Activated T-cell treated with anti-CD3 and anti-CD28 coated beads, Interleukin-2, amount 50 U/mL, for 4 hours (primary cell): ENCODE measurements around the gene SH2D7. TPM values are rescaled to one million over a fixed set of nuclear protein-coding genes. Genes with fewer than 3 reads are reported as not detected.

Source experiments
- ATAC-seq, 2 donors: fragments of 200-7000 bp; cut with Tn5 transposase; one replicate each; pipeline ENCODE4 v1.10.0; 2021
- DNase-seq: peaks from one replicate; pipeline ENCODE4 v3.0.0-alpha.2; 2020
- H3K27me3 Mint-ChIP-seq: one replicate; pipeline ENCODE4 v1.8.0; 2021; ENCODE audit warnings: low read depth, mixed read lengths
- H3K36me3 Mint-ChIP-seq: one replicate; pipeline ENCODE4 v1.8.0; 2022; ENCODE audit warnings: mixed read lengths; ENCODE audit not compliant: insufficient read depth
- H3K4me1 Mint-ChIP-seq: one replicate; pipeline ENCODE4 v1.8.0; 2021; ENCODE audit warnings: low read depth, mixed read lengths
- H3K4me3 Mint-ChIP-seq: one replicate; pipeline ENCODE4 v1.8.0; 2021; ENCODE audit warnings: mild to moderate bottlenecking, moderate library complexity, mixed read lengths
- H3K9me3 Mint-ChIP-seq: one replicate; pipeline ENCODE4 v1.8.0; 2021; ENCODE audit warnings: mixed read lengths
- total RNA-seq, 3 donors: library from RNA; stranded (reverse); gene quantifications; one replicate each; pipeline ENCODE4 v1.2.1, GENCODE V29; 2021

The SH2D7 gene
- not detected for total RNA-seq

DNA sequence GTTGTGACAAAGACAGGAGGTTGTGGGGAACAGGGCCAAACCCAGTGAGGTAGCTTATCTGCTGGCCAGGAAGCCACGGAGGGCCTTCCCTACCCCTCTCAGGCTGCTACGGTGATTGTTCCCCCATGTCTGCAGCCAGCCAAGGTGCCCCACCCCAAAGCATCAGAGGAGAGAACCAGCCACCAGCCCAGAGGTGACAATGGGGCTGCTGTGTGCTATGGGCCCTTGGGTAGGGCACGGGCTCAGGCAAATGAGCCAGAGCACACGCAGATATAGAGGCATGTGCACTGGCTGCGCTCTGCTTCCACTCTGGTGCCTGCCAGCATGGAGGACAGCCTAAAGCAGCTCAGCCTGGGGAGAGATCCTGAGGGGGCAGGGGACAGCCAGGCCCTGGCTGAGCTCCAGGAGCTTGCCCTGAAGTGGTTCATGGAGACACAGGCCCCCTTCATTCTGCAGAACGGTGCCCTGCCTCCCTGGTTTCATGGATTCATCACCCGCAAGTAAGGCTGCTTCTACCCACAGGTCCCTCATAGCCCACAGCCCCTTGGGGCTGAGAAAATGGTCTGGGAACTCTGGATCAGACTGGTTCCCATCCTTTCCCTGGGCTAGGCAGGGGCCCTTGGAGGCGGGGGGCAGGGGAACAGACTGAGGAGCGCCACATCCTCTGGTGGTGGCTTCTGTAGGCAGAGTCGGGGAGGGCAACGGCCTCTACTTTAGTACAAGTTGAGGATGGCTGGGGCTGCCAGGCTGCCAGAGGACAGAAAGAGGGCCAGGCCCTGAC, at the start of gene SH2D7:
Gene SH2D7 (plus strand): TSS at position 301 of the 781 bp plus-strand sequence. CDS start 24 bp downstream, at position 325.
- no peaks in the 10 kb centered on the region for H3K36me3 Mint-ChIP-seq
- no peak within 1 kb of the TSS for H3K4me3 Mint-ChIP-seq
- H3K4me1 Mint-ChIP-seq, result no peaks in the 10 kb centered on the region
- no peaks in the 10 kb centered on the region for H3K9me3 Mint-ChIP-seq
- no peaks in the 10 kb centered on the region for H3K27me3 Mint-ChIP-seq
- no peak for DNase-seq
- ATAC-seq, result no peak

DNA sequence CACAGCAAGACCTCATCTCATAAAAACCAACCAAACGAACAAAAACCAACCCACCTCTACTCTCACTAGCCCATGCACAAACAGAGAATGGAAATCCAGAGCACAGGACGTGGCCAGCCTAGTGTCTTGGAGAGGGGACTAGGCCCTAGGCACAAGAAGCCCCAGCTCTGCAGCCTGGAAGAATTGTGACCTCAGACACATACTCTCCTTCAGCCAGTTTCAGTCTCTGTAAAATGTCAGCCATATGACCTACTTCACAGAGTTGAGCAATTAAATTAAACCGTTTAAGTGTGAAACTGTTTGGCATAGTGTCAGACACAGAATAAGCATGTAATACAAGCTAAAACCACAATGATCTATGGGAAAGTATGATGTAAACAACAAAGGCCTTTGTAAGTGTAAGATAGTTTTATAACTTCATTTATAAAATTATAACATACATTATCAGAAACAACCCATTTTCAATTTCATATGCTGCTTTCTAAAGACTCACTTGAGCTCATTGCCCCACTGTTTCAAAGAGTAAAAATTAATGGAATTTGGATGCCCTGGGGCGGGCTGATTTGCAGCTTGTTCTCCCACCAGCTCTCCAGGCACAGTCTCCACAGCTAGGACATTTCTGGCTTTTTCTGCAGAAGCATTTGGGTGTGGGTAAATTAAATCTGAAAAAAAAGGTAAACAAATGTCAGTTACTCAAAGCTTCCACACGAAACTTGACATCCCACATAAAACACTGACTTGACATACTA, 47.8 kb upstream of the SH2D7 start:
- Mint-ChIP-seq H3K27me3 (no peaks in the 10 kb centered on the region), H3K4me3 (peak overlapping the region; percentile 31), H3K36me3 (peaks cover 21% of the 10 kb centered on the region), H3K9me3 (no peaks in the 10 kb centered on the region), H3K4me1 (peaks cover 94% of the 10 kb centered on the region)
- DNase-seq (no peak), ATAC-seq (peak; percentile 55 to 66)

GRCh38 chr15:78045189-78045588, 47.2 kb upstream of the SH2D7 start:
- Mint-ChIP-seq H3K4me3 (no peak overlapping the region), H3K36me3 (peaks cover 16% of the 10 kb centered on the region), H3K9me3 (no peaks in the 10 kb centered on the region), H3K27me3 (no peaks in the 10 kb centered on the region), H3K4me1 (peaks cover 94% of the 10 kb centered on the region)
- ATAC-seq (no peak), DNase-seq (no peak)

GRCh38 chr15:78046796-78047341, 45.5 kb upstream of the SH2D7 start:
- ATAC-seq (peak; percentile 49 to 51), DNase-seq (no peak)
- Mint-ChIP-seq H3K36me3 (peaks cover 16% of the 10 kb centered on the region), H3K4me3 (peak overlapping the region; percentile 55), H3K9me3 (no peaks in the 10 kb centered on the region), H3K27me3 (no peaks in the 10 kb centered on the region), H3K4me1 (peaks cover 96% of the 10 kb centered on the region)

DNA sequence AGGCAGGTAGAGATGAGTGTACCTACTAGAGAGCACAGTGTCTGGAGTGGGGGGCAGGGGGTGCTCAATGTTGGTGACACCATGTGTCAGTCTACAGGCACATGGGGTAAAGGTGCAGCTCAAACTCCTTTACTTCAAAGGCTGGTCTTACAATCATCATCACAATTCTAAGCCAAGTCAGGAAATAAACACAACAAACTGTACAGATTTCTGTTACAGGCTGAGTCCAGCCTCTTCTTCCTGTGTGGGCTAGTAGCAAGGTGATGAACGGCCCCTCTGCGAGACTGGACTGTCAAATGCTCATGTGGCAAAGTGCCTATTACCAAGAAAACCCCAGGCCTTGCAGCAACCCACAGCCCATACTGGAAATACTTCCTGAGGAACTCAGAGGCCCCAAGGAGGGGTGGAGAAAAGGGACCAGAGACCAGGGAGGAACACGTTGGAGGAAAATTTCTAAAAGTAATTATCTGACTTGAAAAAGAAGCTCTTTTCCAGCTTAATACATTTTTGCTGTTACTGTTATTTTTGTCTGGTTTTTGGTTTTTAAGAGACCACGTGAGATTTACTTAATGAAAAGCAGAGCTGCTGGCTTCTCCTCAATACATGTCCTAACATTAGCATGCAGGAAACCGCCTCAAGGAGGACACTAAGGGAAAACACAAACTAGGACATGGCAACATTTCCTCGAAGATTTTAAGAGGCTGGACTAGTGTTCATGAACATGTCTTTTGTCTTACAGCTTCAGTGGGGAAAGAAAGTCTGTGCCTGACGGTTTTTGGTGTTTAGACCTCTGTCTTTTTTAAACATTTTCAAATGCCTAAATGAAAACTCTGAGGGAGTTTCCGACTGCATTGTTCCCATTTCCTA, 44.4 kb upstream of the SH2D7 start:
- ATAC-seq, result no peak
- peak; percentile 34 for DNase-seq
- Mint-ChIP-seq H3K9me3 (no peaks in the 10 kb centered on the region), H3K36me3 (peaks cover 15% of the 10 kb centered on the region), H3K4me1 (peaks cover 96% of the 10 kb centered on the region), H3K4me3 (no peak overlapping the region), H3K27me3 (no peaks in the 10 kb centered on the region)

GRCh38 chr15:78048628-78048920, 43.8 kb upstream of the SH2D7 start:
- Mint-ChIP-seq H3K36me3 (peaks cover 16% of the 10 kb centered on the region), H3K4me1 (peaks cover 96% of the 10 kb centered on the region), H3K4me3 (no peak overlapping the region), H3K27me3 (no peaks in the 10 kb centered on the region), H3K9me3 (no peaks in the 10 kb centered on the region)
- DNase-seq (no peak), ATAC-seq (no peak)

DNA sequence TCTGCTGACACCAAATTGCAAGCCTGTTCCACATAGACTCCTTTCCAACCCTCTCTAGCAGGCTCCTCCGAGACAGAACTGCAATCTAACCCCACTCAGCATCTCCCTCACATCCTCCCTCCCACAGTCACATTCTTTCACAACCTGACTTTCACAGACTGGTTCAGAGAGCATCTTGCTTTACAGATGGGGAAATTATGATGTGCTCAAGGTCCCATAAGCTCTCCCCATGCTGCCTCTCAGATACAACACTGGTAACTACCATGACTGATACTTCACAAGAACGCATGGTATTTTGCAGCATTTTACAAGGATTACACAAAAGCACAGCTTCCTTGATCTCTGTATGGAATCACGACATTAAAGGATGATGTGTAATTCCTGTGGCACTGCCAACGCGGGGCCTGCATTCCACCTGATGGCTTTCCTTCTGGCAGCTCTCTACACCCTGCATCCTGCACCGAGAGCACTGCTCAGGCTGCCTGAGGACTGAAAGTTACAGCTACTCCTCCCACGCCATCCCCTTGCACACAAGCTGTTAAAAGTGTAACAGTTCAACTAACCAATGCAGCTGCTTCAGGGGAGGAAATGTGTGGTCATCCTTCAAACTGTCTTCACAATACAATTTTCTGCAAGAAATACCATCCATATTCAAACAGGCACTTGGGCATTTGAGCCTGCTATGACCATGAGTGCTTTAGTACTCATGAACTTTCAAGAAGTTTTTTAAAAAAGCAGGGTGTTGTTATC, 42.5 kb upstream of the SH2D7 start:
- Mint-ChIP-seq H3K36me3 (peaks cover 18% of the 10 kb centered on the region), H3K27me3 (no peaks in the 10 kb centered on the region), H3K9me3 (no peaks in the 10 kb centered on the region), H3K4me3 (peak overlapping the region; percentile 56), H3K4me1 (peaks cover 98% of the 10 kb centered on the region)
- ATAC-seq (peak; percentile 74 to 77), DNase-seq (peak; percentile 54)

DNA sequence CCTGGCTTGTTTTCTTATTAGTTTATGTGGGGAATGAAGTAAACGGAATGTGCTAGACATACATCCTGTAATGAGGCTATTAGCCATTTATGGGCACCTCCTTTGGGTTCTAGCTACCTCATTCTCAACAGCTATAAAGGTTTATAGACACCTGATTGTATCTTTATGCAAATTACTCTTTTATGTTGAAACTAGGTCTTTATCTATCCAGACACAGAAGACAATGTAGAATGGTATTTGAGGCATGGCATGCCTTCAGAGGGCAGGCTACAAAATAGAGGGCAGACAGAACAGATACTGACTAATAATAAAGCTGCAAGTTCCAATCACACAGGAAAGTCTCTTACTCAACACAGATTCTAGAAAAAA, 41.9 kb upstream of the SH2D7 start:
- H3K27me3 Mint-ChIP-seq, result no peaks in the 10 kb centered on the region
- H3K9me3 Mint-ChIP-seq, result no peaks in the 10 kb centered on the region
- peak overlapping the region; percentile 39 for H3K4me3 Mint-ChIP-seq
- no peak for DNase-seq
- ATAC-seq, result no peak
- H3K36me3 Mint-ChIP-seq, result peaks cover 18% of the 10 kb centered on the region
- H3K4me1 Mint-ChIP-seq, result peaks cover 98% of the 10 kb centered on the region

GRCh38 chr15:78050826-78051225, 41.5 kb upstream of the SH2D7 start:
- peaks cover 99% of the 10 kb centered on the region for H3K4me1 Mint-ChIP-seq
- peaks cover 18% of the 10 kb centered on the region for H3K36me3 Mint-ChIP-seq
- H3K9me3 Mint-ChIP-seq, result no peaks in the 10 kb centered on the region
- peak overlapping the region; percentile 39 for H3K4me3 Mint-ChIP-seq
- ATAC-seq (no peak), DNase-seq (peak; percentile 40)
- no peaks in the 10 kb centered on the region for H3K27me3 Mint-ChIP-seq

- peak overlapping the region; percentile 61 for H3K4me3 Mint-ChIP-seq
Measured at GRCh38 chr15:78051596-78051995, 40.8 kb upstream of the SH2D7 start.

DNA sequence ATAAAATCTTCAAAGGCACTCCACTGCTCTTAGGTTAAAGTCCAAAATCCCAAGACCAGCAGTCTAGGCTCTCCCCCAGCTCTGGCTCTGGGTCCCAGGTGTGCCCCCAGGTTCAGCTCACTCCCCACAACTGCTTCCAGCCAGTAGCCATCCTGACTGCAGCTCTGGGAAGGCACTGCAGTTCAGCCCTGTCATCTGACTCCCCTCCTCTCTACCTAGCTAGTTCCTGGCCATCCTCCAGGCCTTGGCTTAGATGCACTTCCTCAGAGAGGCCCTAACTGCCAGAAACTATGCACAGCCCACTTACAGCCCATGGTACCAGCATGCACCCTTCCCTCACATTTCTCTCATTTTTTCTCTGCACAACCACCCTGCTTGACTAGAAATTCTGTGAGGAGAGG, 40.4 kb upstream of the SH2D7 start:
- ATAC-seq, result no peak
- peaks cover 13% of the 10 kb centered on the region for H3K36me3 Mint-ChIP-seq
- peak overlapping the region; percentile 61 for H3K4me3 Mint-ChIP-seq

More at GRCh38 chr15:78051596-78051995, 40.8 kb upstream of the SH2D7 start:
- Mint-ChIP-seq H3K4me1 (peaks cover 99% of the 10 kb centered on the region), H3K9me3 (no peaks in the 10 kb centered on the region), H3K27me3 (no peaks in the 10 kb centered on the region), H3K36me3 (peaks cover 17% of the 10 kb centered on the region)
- DNase-seq (no peak), ATAC-seq (no peak)

DNA sequence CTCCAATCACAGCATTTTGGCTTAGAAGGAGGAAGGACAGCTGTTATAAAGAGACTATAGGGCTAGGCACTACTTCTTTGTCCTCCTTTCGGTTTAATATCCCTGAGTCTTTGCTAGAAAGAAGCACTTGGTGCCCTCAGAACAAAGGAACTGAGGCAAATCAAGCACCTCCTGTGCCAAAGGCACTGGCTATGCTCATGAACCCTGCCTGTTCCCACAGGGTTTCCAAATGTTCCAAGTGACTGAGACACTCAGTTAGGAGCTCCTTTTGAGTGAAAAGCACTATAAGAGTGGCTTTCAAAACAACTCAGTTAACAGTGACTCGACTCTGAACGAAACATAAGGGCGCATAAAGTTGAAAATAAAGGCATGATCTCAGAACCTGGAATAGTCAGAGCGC, 39.8 kb upstream of the SH2D7 start:
- H3K27me3 Mint-ChIP-seq, result no peaks in the 10 kb centered on the region
- peak; percentile 29 to 44 for ATAC-seq
- peaks cover 99% of the 10 kb centered on the region for H3K4me1 Mint-ChIP-seq
- no peak for DNase-seq
- peaks cover 11% of the 10 kb centered on the region for H3K36me3 Mint-ChIP-seq
- H3K4me3 Mint-ChIP-seq, result peak overlapping the region; percentile 61
- no peaks in the 10 kb centered on the region for H3K9me3 Mint-ChIP-seq

More for the DNA sequence above, 40.4 kb upstream of the SH2D7 start:
- no peak for DNase-seq
- Mint-ChIP-seq H3K4me1 (peaks cover 99% of the 10 kb centered on the region), H3K27me3 (no peaks in the 10 kb centered on the region), H3K9me3 (no peaks in the 10 kb centered on the region)

GRCh38 chr15:78054518-78054917, 37.8 kb upstream of the SH2D7 start:
- Mint-ChIP-seq H3K36me3 (peaks cover 11% of the 10 kb centered on the region), H3K9me3 (no peaks in the 10 kb centered on the region), H3K4me1 (peaks cover 99% of the 10 kb centered on the region), H3K27me3 (no peaks in the 10 kb centered on the region), H3K4me3 (no peak overlapping the region)
- DNase-seq, result no peak
- no peak for ATAC-seq
